ENCODE results near the gene FAM111B.
"Not testable (repeated sequence)": the region's sequence is repeated elsewhere in the genome, so short reads cannot be mapped to it uniquely, and the experiment has no call there.

Gene FAM111B

GRCh38 chr11:59107721-59108120, 684 bp downstream of the FAM111B start:
- DNase-seq: not testable (repeated sequence)

GRCh38 chr11:59112494-59112893, 5.5 kb downstream of the FAM111B start:
- DNase-seq: no peak

- no peak for DNase-seq
Observed at GRCh38 chr11:59114344-59114743, 7.3 kb downstream of the FAM111B start.

GRCh38 chr11:59115553-59115952, 8.5 kb downstream of the FAM111B start:
- DNase-seq: no peak

GRCh38 chr11:59117774-59118173, 10.7 kb downstream of the FAM111B start:
- DNase-seq: no peak

GRCh38 chr11:59119826-59120225, 12.8 kb downstream of the FAM111B start:
- DNase-seq: no peak

- DNase-seq: peak; percentile 65
Observed at GRCh38 chr11:59135648-59136461, 28.8 kb downstream of the FAM111B start.

GRCh38 chr11:59136551-59136950, 29.5 kb downstream of the FAM111B start:
- DNase-seq: peak; percentile 18

GRCh38 chr11:59137190-59137589, 30.2 kb downstream of the FAM111B start:
- no peak for DNase-seq

- DNase-seq: no peak
Observed at GRCh38 chr11:59138643-59139042, 31.6 kb downstream of the FAM111B start.

GRCh38 chr11:59141191-59141590, 34.2 kb downstream of the FAM111B start:
- no peak for DNase-seq

- no peak for DNase-seq
Observed at GRCh38 chr11:59141673-59142460, 34.8 kb downstream of the FAM111B start.

GRCh38 chr11:59142530-59143507, 35.8 kb downstream of the FAM111B start, which contains the start of gene FAM111A:
Gene FAM111A, plus strand, starts transcription at chr11:59142856. Its CDS starts 6,017 bp downstream, at chr11:59148873.
- peak; percentile 86 for DNase-seq

GRCh38 chr11:59144096-59144495, 37.1 kb downstream of the FAM111B start:
- DNase-seq: no peak

- DNase-seq: peak; percentile 89
Observed at GRCh38 chr11:59144579-59145345, 37.7 kb downstream of the FAM111B start.

- peak; percentile 89 for DNase-seq
Observed at GRCh38 chr11:59145534-59145933, 38.5 kb downstream of the FAM111B start.

- no peak for DNase-seq
Observed at GRCh38 chr11:59151761-59152160, 44.7 kb downstream of the FAM111B start.

- no peak for DNase-seq
Observed at GRCh38 chr11:59152312-59152951, 45.4 kb downstream of the FAM111B start.

GRCh38 chr11:59154610-59155009, 47.6 kb downstream of the FAM111B start:
- DNase-seq: no peak

- DNase-seq: no peak
Observed at GRCh38 chr11:59157433-59157832, 50.4 kb downstream of the FAM111B start.
